GM13976 (cell line): ENCODE measurements around the gene SLC22A23.
A peak's percentile ranks its signal among the peaks of the same experiment; 100 is the strongest.

Source experiments
- DNase-seq: peaks from one replicate; pipeline ENCODE4 v3.0.0; 2012; ENCODE audit warnings: low spot score
- in situ Hi-C: fragments of 300-500 bp; cut with MboI; formaldehyde crosslinking; loops from one replicate; pipeline ENCODE4 v1.12.0; 2022; ENCODE audit warnings: low sequenced_read_pairs, mixed read lengths, inconsistent platforms; ENCODE audit not compliant: unreplicated experiment
- TF ChIP-seq, protein P1 (sequence below): IDR thresholded peaks from 2 replicates; pipeline ENCODE4 v1.5.1; 2012; ENCODE audit warnings: borderline replicate concordance, mild to moderate bottlenecking; ENCODE audit not compliant: insufficient read depth; ENCODE audit errors: extremely low read depth, missing control alignments, control extremely low read depth

Gene SLC22A23

DNA sequence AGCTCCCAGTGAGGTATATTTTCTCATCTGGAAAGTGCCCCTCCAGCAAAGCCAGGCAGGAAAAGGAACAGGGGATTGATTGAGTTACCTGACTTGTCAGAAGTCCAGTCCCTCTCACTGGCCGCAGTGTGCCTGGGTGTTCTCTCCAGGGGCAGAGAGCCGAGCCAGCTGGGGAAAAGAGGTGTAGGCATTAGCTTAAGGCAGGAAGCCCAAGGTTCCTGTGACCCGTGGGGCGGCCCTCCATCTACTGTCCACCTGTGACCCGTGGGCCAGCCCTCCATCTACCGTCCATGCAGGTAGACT, 195.4 kb downstream of the SLC22A23 start:
- TF ChIP-seq, protein P1, sequence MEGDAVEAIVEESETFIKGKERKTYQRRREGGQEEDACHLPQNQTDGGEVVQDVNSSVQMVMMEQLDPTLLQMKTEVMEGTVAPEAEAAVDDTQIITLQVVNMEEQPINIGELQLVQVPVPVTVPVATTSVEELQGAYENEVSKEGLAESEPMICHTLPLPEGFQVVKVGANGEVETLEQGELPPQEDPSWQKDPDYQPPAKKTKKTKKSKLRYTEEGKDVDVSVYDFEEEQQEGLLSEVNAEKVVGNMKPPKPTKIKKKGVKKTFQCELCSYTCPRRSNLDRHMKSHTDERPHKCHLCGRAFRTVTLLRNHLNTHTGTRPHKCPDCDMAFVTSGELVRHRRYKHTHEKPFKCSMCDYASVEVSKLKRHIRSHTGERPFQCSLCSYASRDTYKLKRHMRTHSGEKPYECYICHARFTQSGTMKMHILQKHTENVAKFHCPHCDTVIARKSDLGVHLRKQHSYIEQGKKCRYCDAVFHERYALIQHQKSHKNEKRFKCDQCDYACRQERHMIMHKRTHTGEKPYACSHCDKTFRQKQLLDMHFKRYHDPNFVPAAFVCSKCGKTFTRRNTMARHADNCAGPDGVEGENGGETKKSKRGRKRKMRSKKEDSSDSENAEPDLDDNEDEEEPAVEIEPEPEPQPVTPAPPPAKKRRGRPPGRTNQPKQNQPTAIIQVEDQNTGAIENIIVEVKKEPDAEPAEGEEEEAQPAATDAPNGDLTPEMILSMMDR: no peak
- DNase-seq: no peak
- in situ Hi-C loops: no loop called here

DNA sequence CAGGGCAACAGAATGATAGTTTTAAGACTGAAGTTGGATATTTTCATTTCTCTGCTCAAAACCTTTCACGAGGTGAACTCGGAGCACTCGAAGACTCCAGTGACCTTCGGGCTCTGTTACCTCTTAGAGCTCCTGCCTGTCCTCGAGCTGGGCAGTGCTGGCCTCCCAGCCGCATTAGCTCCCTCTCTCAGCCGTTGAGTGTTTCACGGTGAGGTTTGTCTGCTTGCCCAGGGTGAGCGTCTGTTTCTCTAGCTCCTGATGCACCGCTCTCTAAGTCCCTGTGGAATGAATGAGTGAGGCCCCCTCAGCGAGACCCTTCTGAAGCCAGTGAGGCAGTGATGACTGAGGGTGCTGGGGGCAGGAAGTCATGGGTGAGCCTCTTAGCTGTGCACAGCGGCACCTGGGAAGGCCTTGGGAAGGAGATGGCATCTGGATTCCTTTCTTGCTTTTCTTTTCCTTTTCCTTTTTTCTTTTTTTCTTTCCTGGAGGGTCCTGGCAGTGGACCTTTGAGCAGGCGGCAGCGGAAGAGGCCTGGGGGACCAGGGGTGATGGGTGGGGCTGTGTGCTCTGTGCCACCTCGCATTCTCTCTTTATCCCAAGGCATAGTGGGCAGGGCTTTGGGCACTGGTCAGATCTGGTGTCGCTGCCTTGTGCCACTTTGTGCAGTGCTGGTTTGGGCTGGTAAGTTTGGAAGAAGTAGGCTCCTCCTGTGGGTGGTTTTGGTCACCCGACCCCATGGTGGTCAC, 195.9 kb downstream of the SLC22A23 start:
- DNase-seq: no peak
- in situ Hi-C loops: no loop called here
- TF ChIP-seq, protein P1: no peak

GRCh38 chr6:3260296-3260695, 196.6 kb downstream of the SLC22A23 start:
- DNase-seq: no peak
- in situ Hi-C loops: no loop called here
- TF ChIP-seq, protein P1: no peak

GRCh38 chr6:3259491-3259958, 197.3 kb downstream of the SLC22A23 start:
- in situ Hi-C loops: no loop called here
- DNase-seq: no peak
- TF ChIP-seq, protein P1: no peak

GRCh38 chr6:3258720-3259490, 197.9 kb downstream of the SLC22A23 start, which contains the start of gene PSMG4:
Gene PSMG4 (plus strand): TSS chr6:3258947. CDS start chr6:3259023, 76 bp downstream.
- in situ Hi-C loops: no loop called here
- TF ChIP-seq, protein P1: no peak
- DNase-seq: peak; percentile 99

GRCh38 chr6:3258201-3258600, 198.6 kb downstream of the SLC22A23 start:
- TF ChIP-seq, protein P1: no peak
- DNase-seq: no peak
- in situ Hi-C loops: no loop called here
